Adrenal gland (tissue), 5 donors: ENCODE results near the gene LAMTOR1.

ENCODE experiments used
- CTCF ChIP-seq, 6 experiments: fragments of 450-650 bp in 4 of 6; fragments of 200-600 bp in 2 of 6; sonication (generic) in 1 of 6; IDR thresholded peaks; 1 replicate in 5 of 6; 2 replicates in 1 of 6; pipeline versions ENCODE4 v1.5.1 to v1.8.0; 2016 to 2021; ENCODE audit warnings: antibody characterized with exemption in 6 of 6, mild to moderate bottlenecking in 2 of 6, moderate library complexity in 1 of 6
- POLR2A ChIP-seq, 2 donors: fragments of 450-650 bp; IDR thresholded peaks; one replicate each; pipeline ENCODE4 v1.6.1; 2017; ENCODE audit warnings: antibody characterized with exemption in 2 of 2, mild to moderate bottlenecking in 2 of 2, moderate library complexity in 1 of 2
- donor health status: DM: no; HTN: no; CAD: no.

- no peak for TF ChIP-seq POLR2A (IDR thresholded peaks at IDR 0.05)
- TF ChIP-seq CTCF (IDR thresholded peaks at IDR 0.05): no peak
Observed at GRCh38 chr11:72141066-72141465, 38.0 kb upstream of the LAMTOR1 start.
